ENCODE measurements around the gene CALM1. TPM values are rescaled to one million over a fixed set of nuclear protein-coding genes. Genes with fewer than 3 reads are reported as not detected.

CALM1 gene
- total RNA-seq, 4 donors from 2014 or later, result 407 to 1,329 (median 886) TPM

GRCh38 chr14:90425373-90425879, 28.6 kb downstream of the CALM1 start:
- H3K36me3 ChIP-seq, result no peaks in the 10 kb centered on the region
- no peak for DNase-seq
- no peak overlapping the region for H3K27ac ChIP-seq
- no peak overlapping the region for H3K4me3 ChIP-seq
- no peaks in the 10 kb centered on the region for H3K4me1 ChIP-seq
- H3K27me3 ChIP-seq, result no peaks in the 10 kb centered on the region
- TF ChIP-seq POLR2A (IDR thresholded peaks at IDR 0.05) (no peak), CTCF (IDR thresholded peaks at IDR 0.05) (no peak)
- H3K9me3 ChIP-seq, result no peaks in the 10 kb centered on the region

GRCh38 chr14:90426031-90426540, 29.3 kb downstream of the CALM1 start:
- Histone ChIP-seq H3K4me1 (no peaks in the 10 kb centered on the region), H3K4me3 (no peak overlapping the region), H3K27ac (no peak overlapping the region), H3K36me3 (no peaks in the 10 kb centered on the region), H3K27me3 (no peaks in the 10 kb centered on the region), H3K9me3 (no peaks in the 10 kb centered on the region)
- TF ChIP-seq CTCF (IDR thresholded peaks at IDR 0.05) (no peak), POLR2A (IDR thresholded peaks at IDR 0.05) (no peak)
- DNase-seq, result no peak

- Histone ChIP-seq H3K27ac (no peak overlapping the region), H3K36me3 (no peaks in the 10 kb centered on the region), H3K4me1 (no peaks in the 10 kb centered on the region), H3K4me3 (no peak overlapping the region), H3K27me3 (no peaks in the 10 kb centered on the region), H3K9me3 (no peaks in the 10 kb centered on the region)
- DNase-seq, result no peak
- TF ChIP-seq CTCF (IDR thresholded peaks at IDR 0.05) (no peak), POLR2A (IDR thresholded peaks at IDR 0.05) (no peak)
Observed at GRCh38 chr14:90426663-90427062, 29.8 kb downstream of the CALM1 start.

- no peak overlapping the region for H3K4me3 ChIP-seq
- no peaks in the 10 kb centered on the region for H3K9me3 ChIP-seq
- no peak for DNase-seq
- H3K36me3 ChIP-seq, result no peaks in the 10 kb centered on the region
- no peak overlapping the region for H3K27ac ChIP-seq
- no peak for TF ChIP-seq POLR2A (IDR thresholded peaks at IDR 0.05)
- no peak for TF ChIP-seq CTCF (IDR thresholded peaks at IDR 0.05)
- H3K27me3 ChIP-seq, result no peaks in the 10 kb centered on the region
- H3K4me1 ChIP-seq, result no peaks in the 10 kb centered on the region
Observed at GRCh38 chr14:90427848-90428426, 31.1 kb downstream of the CALM1 start.

GRCh38 chr14:90428676-90429075, 31.8 kb downstream of the CALM1 start:
- Histone ChIP-seq H3K4me1 (no peaks in the 10 kb centered on the region), H3K36me3 (no peaks in the 10 kb centered on the region), H3K9me3 (no peaks in the 10 kb centered on the region), H3K27me3 (no peaks in the 10 kb centered on the region), H3K27ac (no peak overlapping the region), H3K4me3 (no peak overlapping the region)
- no peak for TF ChIP-seq CTCF (IDR thresholded peaks at IDR 0.05)
- TF ChIP-seq POLR2A (IDR thresholded peaks at IDR 0.05), result no peak
- DNase-seq, result no peak
